Peyer's patch (tissue), 4 donors: ENCODE measurements around the gene SYCP2L.

Experiments
- CTCF ChIP-seq, 6 experiments: fragments of 450-650 bp in 4 of 6; fragments of 200-600 bp in 2 of 6; sonication (generic) in 1 of 6; IDR thresholded peaks; one replicate each; pipeline ENCODE4 v1.5.1; 2017 to 2019; ENCODE audit warnings: antibody characterized with exemption in 6 of 6, mild to moderate bottlenecking in 3 of 6, moderate library complexity in 1 of 6
- POLR2A ChIP-seq, 2 donors: fragments of 450-650 bp; IDR thresholded peaks; one replicate each; pipeline ENCODE4 v1.5.1; 2017; ENCODE audit warnings: antibody characterized with exemption in 2 of 2, mild to moderate bottlenecking in 2 of 2, moderate library complexity in 2 of 2

- TF ChIP-seq CTCF (IDR thresholded peaks at IDR 0.05) (no peak), POLR2A (IDR thresholded peaks at IDR 0.05) (no peak)
Observed at GRCh38 chr6:10945845-10946244, 59.0 kb downstream of the SYCP2L start.
